ENCODE results near the gene C10orf105.

- TF ChIP-seq CTCF (IDR thresholded peaks at IDR 0.05) (no peak), POLR2A (IDR thresholded peaks at IDR 0.05) (no peak), EP300 (IDR thresholded peaks at IDR 0.05) (no peak)
These were observed 8.4 kb downstream of the C10orf105 start for GRCh38 chr10:71711052-71711623.
